Vagina (tissue), 2 donors: ENCODE measurements around the gene OGDH. TPM values are rescaled to one million over a fixed set of nuclear protein-coding genes. Genes with fewer than 3 reads are reported as not detected.

Source experiments
- DNase-seq, 2 donors: peaks; one replicate each; pipeline ENCODE4 v3.0.0-alpha.2; 2017; ENCODE audit errors: extremely low spot score in 2 of 2
- H3K27ac ChIP-seq: fragments of 200-600 bp; sonication (generic); one replicate; pipeline ENCODE4 v1.5.1; 2019
- H3K27me3 ChIP-seq: fragments of 200-600 bp; sonication (generic); one replicate; pipeline ENCODE4 v1.5.1; 2019
- H3K36me3 ChIP-seq, 2 donors: fragments of 200-600 bp; sonication (generic); one replicate each; pipeline ENCODE4 v1.5.1; 2017 to 2019
- H3K4me1 ChIP-seq: fragments of 200-600 bp; sonication (generic); one replicate; pipeline ENCODE4 v1.5.1; 2019
- H3K4me3 ChIP-seq, 2 donors: fragments of 200-600 bp; sonication (generic); 1 replicate in 1 of 2; 2 replicates in 1 of 2; pipeline ENCODE4 v1.5.1; 2016 to 2019
- H3K9me3 ChIP-seq: fragments of 200-600 bp; sonication (generic); one replicate; pipeline ENCODE4 v1.5.1; 2019
- POLR2A ChIP-seq, 2 donors: fragments of 450-650 bp; IDR thresholded peaks; one replicate each; pipeline ENCODE4 v1.6.1; 2017; ENCODE audit warnings: antibody characterized with exemption in 2 of 2, mild to moderate bottlenecking in 2 of 2, moderate library complexity in 2 of 2
- POLR2AphosphoS5 ChIP-seq, 2 donors: sonication (generic); formaldehyde crosslinking; IDR thresholded peaks; one replicate each; pipeline ENCODE4 v1.9.0; 2017; ENCODE audit warnings: antibody characterized with exemption in 2 of 2, mild to moderate bottlenecking in 2 of 2, low read depth in 1 of 2; ENCODE audit not compliant: insufficient read depth in 1 of 2
- intact Hi-C: fragments of 100-400 bp; cut with DNase I; formaldehyde crosslinking; loops from one replicate; pipeline ENCODE4 v1.15.1; 2023
- total RNA-seq: library from RNA; depleted of rRNA; stranded (reverse); fragments of >200 nt; gene quantifications from one replicate; pipeline ENCODE4 v1.2.3, GENCODE V29; 2016
- TF ChIP-seq, protein P1 (sequence below), 3 experiments: fragments of 450-650 bp in 2 of 3; fragments of 200-600 bp in 1 of 3; sonication (generic) in 1 of 3; IDR thresholded peaks; one replicate each; pipeline ENCODE4 v1.5.1; 2017 to 2019; ENCODE audit warnings: antibody characterized with exemption in 3 of 3, mild to moderate bottlenecking in 2 of 3, moderate library complexity in 2 of 3

Gene OGDH
- total RNA-seq, 1 donor from 2014 or later, result 80.0 TPM

GRCh38 chr7:44658979-44659378 is 52.6 kb downstream of the OGDH start:
- Histone ChIP-seq H3K27me3 (no peaks in the 10 kb centered on the region), H3K4me3 (no peak overlapping the region), H3K27ac (no peak overlapping the region), H3K4me1 (no peaks in the 10 kb centered on the region), H3K9me3 (peaks cover 6% of the 10 kb centered on the region), H3K36me3 (peaks cover 0 to 51% of the 10 kb centered on the region in 2 donors)
- TF ChIP-seq POLR2A (IDR thresholded peaks at IDR 0.05) (no peak), POLR2AphosphoS5 (IDR thresholded peaks at IDR 0.05; ENCODE audit: insufficient read depth in 1 of 2, low read depth in 1 of 2) (no peak)
- TF ChIP-seq, protein P1, sequence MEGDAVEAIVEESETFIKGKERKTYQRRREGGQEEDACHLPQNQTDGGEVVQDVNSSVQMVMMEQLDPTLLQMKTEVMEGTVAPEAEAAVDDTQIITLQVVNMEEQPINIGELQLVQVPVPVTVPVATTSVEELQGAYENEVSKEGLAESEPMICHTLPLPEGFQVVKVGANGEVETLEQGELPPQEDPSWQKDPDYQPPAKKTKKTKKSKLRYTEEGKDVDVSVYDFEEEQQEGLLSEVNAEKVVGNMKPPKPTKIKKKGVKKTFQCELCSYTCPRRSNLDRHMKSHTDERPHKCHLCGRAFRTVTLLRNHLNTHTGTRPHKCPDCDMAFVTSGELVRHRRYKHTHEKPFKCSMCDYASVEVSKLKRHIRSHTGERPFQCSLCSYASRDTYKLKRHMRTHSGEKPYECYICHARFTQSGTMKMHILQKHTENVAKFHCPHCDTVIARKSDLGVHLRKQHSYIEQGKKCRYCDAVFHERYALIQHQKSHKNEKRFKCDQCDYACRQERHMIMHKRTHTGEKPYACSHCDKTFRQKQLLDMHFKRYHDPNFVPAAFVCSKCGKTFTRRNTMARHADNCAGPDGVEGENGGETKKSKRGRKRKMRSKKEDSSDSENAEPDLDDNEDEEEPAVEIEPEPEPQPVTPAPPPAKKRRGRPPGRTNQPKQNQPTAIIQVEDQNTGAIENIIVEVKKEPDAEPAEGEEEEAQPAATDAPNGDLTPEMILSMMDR (IDR thresholded peaks at IDR 0.05), result no peak
- DNase-seq, result no peak
- intact Hi-C loops, result no loop called here

- Histone ChIP-seq H3K27ac (no peak overlapping the region), H3K4me3 (no peak overlapping the region), H3K9me3 (peaks cover 6% of the 10 kb centered on the region), H3K4me1 (no peaks in the 10 kb centered on the region), H3K27me3 (no peaks in the 10 kb centered on the region), H3K36me3 (peaks cover 0 to 51% of the 10 kb centered on the region in 2 donors)
- TF ChIP-seq, protein P1 (IDR thresholded peaks at IDR 0.05), result no peak
- TF ChIP-seq POLR2A (IDR thresholded peaks at IDR 0.05) (no peak), POLR2AphosphoS5 (IDR thresholded peaks at IDR 0.05; ENCODE audit: insufficient read depth in 1 of 2, low read depth in 1 of 2) (no peak)
- no peak for DNase-seq
- intact Hi-C loops, result no loop called here
Observed at GRCh38 chr7:44661233-44661632, 54.8 kb downstream of the OGDH start.

DNA sequence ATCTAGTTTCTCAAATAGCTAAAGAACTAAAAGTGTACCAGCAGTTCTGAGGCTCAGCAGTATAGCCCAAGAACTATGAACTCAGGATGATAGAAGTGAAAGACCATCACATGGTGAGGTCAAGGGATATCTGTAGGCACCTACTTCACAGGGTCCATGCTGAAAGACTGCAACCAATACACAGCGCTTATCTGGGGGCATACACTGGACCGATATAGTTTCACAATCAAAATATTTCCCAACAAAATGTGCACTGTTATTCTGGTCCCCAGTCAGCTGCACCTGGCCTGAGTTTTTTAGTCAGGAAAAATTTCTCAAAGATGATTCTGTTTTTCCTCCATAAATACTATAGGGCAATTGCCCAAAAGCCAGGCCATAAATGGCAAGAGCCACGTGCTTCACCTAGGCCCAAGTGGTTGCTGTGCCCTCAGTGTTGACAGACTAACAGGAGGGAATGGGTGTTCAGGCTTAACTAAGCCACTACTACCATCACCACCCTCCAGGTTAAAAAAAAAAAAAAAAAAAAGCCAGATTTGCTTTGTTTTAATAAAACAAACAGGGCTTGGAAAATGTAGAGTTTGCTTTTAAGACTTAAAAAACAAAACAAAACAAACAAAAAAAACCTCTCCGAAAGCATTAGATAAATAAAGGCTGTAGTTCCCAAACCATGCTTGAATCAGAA is 58.5 kb downstream of the OGDH start:
- Histone ChIP-seq H3K9me3 (peaks cover 6% of the 10 kb centered on the region), H3K4me3 (no peak overlapping the region), H3K36me3 (peaks cover 0 to 43% of the 10 kb centered on the region in 2 donors), H3K27ac (no peak overlapping the region), H3K27me3 (no peaks in the 10 kb centered on the region), H3K4me1 (no peaks in the 10 kb centered on the region)
- TF ChIP-seq POLR2AphosphoS5 (IDR thresholded peaks at IDR 0.05; ENCODE audit: insufficient read depth in 1 of 2, low read depth in 1 of 2), result no peak
- TF ChIP-seq POLR2A (IDR thresholded peaks at IDR 0.05), result no peak
- TF ChIP-seq, protein P1 (IDR thresholded peaks at IDR 0.05), result no peak
- no peak for DNase-seq
- intact Hi-C loops, result no loop called here

DNA sequence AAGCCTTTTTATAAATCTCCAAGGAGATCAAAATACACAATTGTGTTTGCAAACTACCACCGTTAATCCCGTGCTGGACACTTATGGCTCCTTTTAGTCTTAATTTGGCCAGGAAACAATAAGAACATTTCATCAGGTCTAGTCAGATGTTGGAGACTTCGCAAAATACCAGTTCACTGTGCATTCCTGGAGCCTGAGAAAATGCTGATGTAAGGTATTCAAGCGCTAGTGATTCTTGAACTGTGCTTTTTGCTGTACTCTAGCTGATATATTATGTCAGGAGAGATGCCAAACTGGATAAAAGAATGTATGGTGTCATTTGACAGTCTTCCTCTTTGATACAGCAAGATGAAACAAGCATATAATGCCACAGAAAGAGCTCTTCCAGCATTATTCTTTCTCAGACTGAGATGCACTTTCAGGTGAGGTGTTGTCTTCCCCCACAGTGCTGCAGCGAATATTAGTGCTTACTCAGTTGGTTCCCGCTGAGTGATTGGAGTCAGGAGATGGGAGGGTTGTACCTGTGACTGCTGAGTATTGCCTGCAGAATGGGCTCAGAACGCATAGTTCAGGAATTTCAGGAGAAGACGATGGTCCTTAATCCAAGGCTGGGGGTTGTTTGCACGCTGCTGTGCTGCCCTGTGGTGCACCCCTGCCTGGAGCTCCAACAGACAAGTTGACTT is 59.2 kb downstream of the OGDH start:
- H3K36me3 ChIP-seq, result peaks cover 0 to 39% of the 10 kb centered on the region in 2 donors
- H3K9me3 ChIP-seq, result peaks cover 6% of the 10 kb centered on the region
- H3K4me3 ChIP-seq, result no peak overlapping the region
- H3K27ac ChIP-seq, result no peak overlapping the region
- TF ChIP-seq POLR2A (IDR thresholded peaks at IDR 0.05) (no peak), POLR2AphosphoS5 (IDR thresholded peaks at IDR 0.05; ENCODE audit: insufficient read depth in 1 of 2, low read depth in 1 of 2) (no peak)
- TF ChIP-seq, protein P1 (IDR thresholded peaks at IDR 0.05), result no peak
- H3K4me1 ChIP-seq, result no peaks in the 10 kb centered on the region
- intact Hi-C loops, result no loop called here
- no peaks in the 10 kb centered on the region for H3K27me3 ChIP-seq
- DNase-seq, result no peak

DNA sequence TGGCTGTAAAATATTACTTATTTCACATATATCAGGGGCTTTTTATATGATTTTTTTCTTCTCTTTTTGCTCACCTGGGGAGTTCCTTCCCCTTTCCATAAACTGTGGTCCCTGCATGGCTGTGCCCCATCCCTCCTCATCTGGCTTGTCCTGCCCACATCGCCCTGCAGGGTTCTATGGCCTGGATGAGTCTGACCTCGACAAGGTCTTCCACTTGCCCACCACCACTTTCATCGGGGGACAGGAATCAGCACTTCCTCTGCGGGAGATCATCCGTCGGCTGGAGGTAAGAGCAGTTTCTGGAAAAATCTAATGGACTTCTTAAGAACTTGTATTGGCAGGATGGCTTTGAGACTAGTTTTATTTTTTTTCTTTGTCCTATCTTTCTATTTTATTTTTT is 60.1 kb downstream of the OGDH start:
- H3K4me3 ChIP-seq, result no peak overlapping the region
- TF ChIP-seq, protein P1 (IDR thresholded peaks at IDR 0.05), result no peak
- TF ChIP-seq POLR2A (IDR thresholded peaks at IDR 0.05) (no peak), POLR2AphosphoS5 (IDR thresholded peaks at IDR 0.05; ENCODE audit: insufficient read depth in 1 of 2, low read depth in 1 of 2) (no peak)
- no peaks in the 10 kb centered on the region for H3K9me3 ChIP-seq
- peaks cover 0 to 30% of the 10 kb centered on the region in 2 donors for H3K36me3 ChIP-seq
- H3K27me3 ChIP-seq, result no peaks in the 10 kb centered on the region
- DNase-seq, result no peak
- H3K4me1 ChIP-seq, result no peaks in the 10 kb centered on the region
- no peak overlapping the region for H3K27ac ChIP-seq
- intact Hi-C loops, result no loop called here
